Parietal lobe (tissue), 1 donor: ENCODE data around the gene PLA2G2A. TPM values are rescaled to one million over a fixed set of nuclear protein-coding genes. Genes with fewer than 3 reads are reported as not detected.

ENCODE experiments used
- total RNA-seq: library from RNA; depleted of rRNA; stranded (reverse); fragments of >200 nt; gene quantifications from one replicate; pipeline ENCODE4 v1.2.3, GENCODE V29; 2014

Gene PLA2G2A
- total RNA-seq: not detected

GRCh38 chr1:19979494-19979977, at the start of gene PLA2G2A:
Gene PLA2G2A (minus strand): TSS chr1:19979618. CDS start chr1:19978773, 845 bp downstream.

Other genes starting within 250 kb of the PLA2G2A start
- 0.63 TPM for gene TMCO4, start 179.7 kb downstream of the PLA2G2A start, total RNA-seq
- not detected for gene RNF186, start 164.3 kb downstream of the PLA2G2A start, total RNA-seq
- 17.8 TPM for gene OTUD3, start 97.2 kb downstream of the PLA2G2A start, total RNA-seq
- gene PLA2G2E, start 56.0 kb downstream of the PLA2G2A start, total RNA-seq: not detected
- gene PLA2G5, start 90.6 kb upstream of the PLA2G2A start, total RNA-seq: not detected
- gene PLA2G2D, start 139.9 kb upstream of the PLA2G2A start, total RNA-seq: not detected
- not detected for gene PLA2G2F, start 159.7 kb upstream of the PLA2G2A start, total RNA-seq
- gene UBXN10, start 206.5 kb upstream of the PLA2G2A start, total RNA-seq: 2.5 TPM
- not detected for gene PLA2G2C, start 206.9 kb upstream of the PLA2G2A start, total RNA-seq